WTC11 (cell line): ENCODE measurements around the gene NIP7. TPM values are rescaled to one million over a fixed set of nuclear protein-coding genes. Genes with fewer than 3 reads are reported as not detected.

Experiments
- ATAC-seq: fragments of 200-7000 bp; cut with Tn5 transposase; 2 replicates; pipeline ENCODE4 v1.10.0; 2021; ENCODE audit warnings: mild to moderate bottlenecking, moderate library complexity
- CTCF ChIA-PET: fragments of 300-600 bp; sonication (Branson Sonifier 250); formaldehyde crosslinking; loops from one replicate; lab custom pipeline; 2021; ENCODE audit warnings: antibody characterized with exemption; lab: Charles Lee
- POLR2A ChIA-PET: fragments of 350-600 bp; sonication (Branson Sonifier 250); formaldehyde crosslinking; loops from one replicate; lab custom pipeline; 2021; ENCODE audit warnings: antibody characterized with exemption; lab: Charles Lee
- DNase-seq: peaks from one replicate; pipeline ENCODE4 v3.0.0; 2021; ENCODE audit warnings: low spot score
- H3K27ac Mint-ChIP-seq: 2 replicates; pipeline ENCODE4 v1.8.0; 2021; ENCODE audit warnings: mixed read lengths
- H3K27me3 Mint-ChIP-seq: 2 replicates; pipeline ENCODE4 v1.8.0; 2021; ENCODE audit warnings: low read depth, mild to moderate bottlenecking, moderate library complexity, mixed read lengths
- H3K36me3 Mint-ChIP-seq: 2 replicates; pipeline ENCODE4 v1.8.0; 2021; ENCODE audit warnings: mixed read lengths
- H3K4me1 Mint-ChIP-seq: 2 replicates; pipeline ENCODE4 v1.8.0; 2022; ENCODE audit warnings: mixed read lengths
- H3K4me3 Mint-ChIP-seq: 2 replicates; pipeline ENCODE4 v1.8.0; 2021; ENCODE audit warnings: mild to moderate bottlenecking, moderate library complexity, mixed read lengths
- H3K9me3 Mint-ChIP-seq: 2 replicates; pipeline ENCODE4 v1.8.0; 2021; ENCODE audit warnings: mixed read lengths
- ELF4 ChIP-seq: sonication (generic); formaldehyde crosslinking; IDR thresholded peaks from 2 replicates; pipeline ENCODE4 v1.8.1; 2022; ENCODE audit warnings: low read depth, mild to moderate bottlenecking, moderate library complexity, missing genetic modification reagents
- FOXK1 ChIP-seq: sonication (generic); formaldehyde crosslinking; IDR thresholded peaks from 2 replicates; pipeline ENCODE4 v1.8.0; 2022; ENCODE audit warnings: mild to moderate bottlenecking, moderate library complexity, missing genetic modification reagents
- KAT7 ChIP-seq: sonication (generic); formaldehyde crosslinking; IDR thresholded peaks from 2 replicates; pipeline ENCODE4 v1.8.1; 2023; ENCODE audit warnings: missing genetic modification reagents, mild to moderate bottlenecking, borderline replicate concordance
- NFE2L1 ChIP-seq: sonication (generic); formaldehyde crosslinking; IDR thresholded peaks from 2 replicates; pipeline ENCODE4 v1.8.1; 2023; ENCODE audit warnings: missing genetic modification reagents
- RELA ChIP-seq: sonication (generic); formaldehyde crosslinking; IDR thresholded peaks from 2 replicates; pipeline ENCODE4 v1.8.1; 2022; ENCODE audit warnings: missing genetic modification reagents, mild to moderate bottlenecking, borderline replicate concordance
- RORB ChIP-seq: fragments of 250-450 bp; sonication (Bioruptor Pico); IDR thresholded peaks from 2 replicates; pipeline ENCODE4 v1.9.0; 2021; ENCODE audit warnings: mild to moderate bottlenecking
- TEAD4 ChIP-seq: sonication (generic); formaldehyde crosslinking; IDR thresholded peaks from 2 replicates; pipeline ENCODE4 v1.8.0; 2022; ENCODE audit warnings: mild to moderate bottlenecking, missing genetic modification reagents
- ZNF219 ChIP-seq: sonication (generic); formaldehyde crosslinking; IDR thresholded peaks from 2 replicates; pipeline ENCODE4 v1.8.0; 2023; ENCODE audit warnings: missing genetic modification reagents, mild to moderate bottlenecking, borderline replicate concordance
- ZNF423 ChIP-seq: fragments of 250-450 bp; sonication (Bioruptor Pico); IDR thresholded peaks from 2 replicates; pipeline ENCODE4 v2.1.2; 2022; ENCODE audit warnings: mild to moderate bottlenecking, moderate library complexity
- total RNA-seq: library from RNA; stranded (reverse); gene quantifications from 3 replicates; pipeline ENCODE4 v1.2.3, GENCODE V29; 2021
- TF ChIP-seq, protein P1 (sequence below): sonication (generic); formaldehyde crosslinking; IDR thresholded peaks from 2 replicates; pipeline ENCODE4 v1.8.1; 2022; ENCODE audit warnings: low read depth, mild to moderate bottlenecking, moderate library complexity, missing genetic modification reagents, borderline replicate concordance
- TF ChIP-seq, protein P2 (sequence below): sonication (generic); formaldehyde crosslinking; IDR thresholded peaks from 2 replicates; pipeline ENCODE4 v1.8.1; 2022; ENCODE audit warnings: missing genetic modification reagents, borderline replicate concordance
- TF ChIP-seq, protein P3 (sequence below): sonication (generic); formaldehyde crosslinking; IDR thresholded peaks from 2 replicates; pipeline ENCODE4 v1.8.0; 2022; ENCODE audit warnings: mild to moderate bottlenecking, missing genetic modification reagents
- TF ChIP-seq, protein P4 (sequence below): sonication (generic); formaldehyde crosslinking; IDR thresholded peaks from 2 replicates; pipeline ENCODE4 v1.8.1; 2023; ENCODE audit warnings: mild to moderate bottlenecking, moderate library complexity, missing genetic modification reagents
- TF ChIP-seq, protein P5 (sequence below): fragments of 250-450 bp; sonication (Bioruptor Pico); IDR thresholded peaks from 2 replicates; pipeline ENCODE4 v1.9.0; 2021; ENCODE audit warnings: mild to moderate bottlenecking
- TF ChIP-seq, protein P6 (sequence below): sonication (generic); formaldehyde crosslinking; IDR thresholded peaks from 2 replicates; pipeline ENCODE4 v1.8.0; 2023; ENCODE audit warnings: missing genetic modification reagents
- TF ChIP-seq, protein P7 (sequence below): sonication (generic); formaldehyde crosslinking; IDR thresholded peaks from 2 replicates; pipeline ENCODE4 v1.8.0; 2022; ENCODE audit warnings: missing genetic modification reagents
- TF ChIP-seq, protein P8 (sequence below): sonication (generic); formaldehyde crosslinking; IDR thresholded peaks from 2 replicates; pipeline ENCODE4 v1.8.1; 2022; ENCODE audit warnings: mild to moderate bottlenecking, moderate library complexity, missing genetic modification reagents
- TF ChIP-seq, protein P9 (sequence below): sonication (generic); formaldehyde crosslinking; IDR thresholded peaks from 2 replicates; pipeline ENCODE4 v1.8.1; 2023; ENCODE audit warnings: mild to moderate bottlenecking, missing genetic modification reagents

NIP7 gene
- total RNA-seq, 1 experiment from 2014 or later, result 43.7 TPM

DNA sequence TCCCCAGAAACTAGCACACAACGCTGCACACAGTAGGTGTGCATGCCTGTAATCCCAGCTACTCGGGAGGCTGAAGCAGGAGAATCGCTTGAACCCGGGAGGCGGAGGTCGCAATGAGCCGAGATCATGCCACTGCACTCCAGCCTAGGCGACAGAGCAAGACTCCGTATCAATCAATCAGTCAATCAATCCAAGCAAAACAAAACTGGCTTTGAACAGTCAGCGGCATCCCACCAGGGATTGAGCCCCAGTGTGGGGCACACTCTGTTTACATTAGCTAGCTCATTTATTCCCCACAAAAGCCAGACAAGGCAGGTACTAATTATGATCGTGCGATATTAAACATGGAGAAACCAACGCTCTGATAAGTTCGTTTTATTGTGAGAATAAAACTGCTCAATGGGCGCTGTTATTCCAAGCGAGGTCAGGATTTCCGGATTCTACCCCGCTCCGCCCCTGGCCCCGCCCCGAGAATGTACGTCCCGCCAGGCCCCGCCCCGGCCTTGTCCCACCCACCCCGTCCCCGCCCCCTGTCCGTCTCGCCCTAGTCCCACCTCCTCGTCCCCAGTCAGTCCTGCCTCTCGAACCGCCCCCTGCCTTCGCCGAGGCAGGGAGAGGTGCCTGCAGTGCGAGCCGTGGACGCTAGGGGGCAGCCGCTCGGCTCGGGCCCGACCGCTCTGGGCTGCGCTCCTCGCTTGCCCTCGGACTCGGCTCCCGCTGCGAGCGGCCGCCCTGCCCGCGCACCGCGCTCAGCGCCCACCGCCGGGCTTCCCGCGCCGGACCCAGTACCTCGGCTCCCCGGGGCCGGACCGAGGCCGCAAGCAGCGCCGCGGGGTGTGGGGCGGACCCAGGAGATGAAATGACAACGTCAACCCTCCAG is 28.7 kb upstream of the NIP7 start, which contains the start of gene VPS4A:
TSS of gene VPS4A (plus strand) at position 698 of the 880 bp plus-strand sequence. CDS start at position 860, 162 bp downstream.
- ATAC-seq, result peak; percentile 95
- DNase-seq, result peak; percentile 97
- Mint-ChIP-seq H3K4me3 (peak within 1 kb of the TSS; percentile 96), H3K27ac (peak within 1 kb of the TSS; percentile 96), H3K9me3 (no peaks in the 10 kb centered on the region), H3K27me3 (no peaks in the 10 kb centered on the region), H3K36me3 (peaks cover 2% of the 10 kb centered on the region; the same call in 1 of the 2 replicates), H3K4me1 (peaks cover 9% of the 10 kb centered on the region)
- ChIA-PET POLR2A (no interaction called here), CTCF (interaction anchor here (1.3 to 2.2 kb wide), 2 partner anchors 13 to 161 kb away, joined by 6 to 7 read pairs; no protein-coding TSS in a partner anchor)
- TF ChIP-seq, protein P1, sequence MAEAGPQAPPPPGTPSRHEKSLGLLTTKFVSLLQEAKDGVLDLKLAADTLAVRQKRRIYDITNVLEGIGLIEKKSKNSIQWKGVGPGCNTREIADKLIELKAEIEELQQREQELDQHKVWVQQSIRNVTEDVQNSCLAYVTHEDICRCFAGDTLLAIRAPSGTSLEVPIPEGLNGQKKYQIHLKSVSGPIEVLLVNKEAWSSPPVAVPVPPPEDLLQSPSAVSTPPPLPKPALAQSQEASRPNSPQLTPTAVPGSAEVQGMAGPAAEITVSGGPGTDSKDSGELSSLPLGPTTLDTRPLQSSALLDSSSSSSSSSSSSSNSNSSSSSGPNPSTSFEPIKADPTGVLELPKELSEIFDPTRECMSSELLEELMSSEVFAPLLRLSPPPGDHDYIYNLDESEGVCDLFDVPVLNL, result peak; percentile 84
- no peak; the same call in 1 of the 2 replicates for TF ChIP-seq RELA
- TF ChIP-seq, protein P2, sequence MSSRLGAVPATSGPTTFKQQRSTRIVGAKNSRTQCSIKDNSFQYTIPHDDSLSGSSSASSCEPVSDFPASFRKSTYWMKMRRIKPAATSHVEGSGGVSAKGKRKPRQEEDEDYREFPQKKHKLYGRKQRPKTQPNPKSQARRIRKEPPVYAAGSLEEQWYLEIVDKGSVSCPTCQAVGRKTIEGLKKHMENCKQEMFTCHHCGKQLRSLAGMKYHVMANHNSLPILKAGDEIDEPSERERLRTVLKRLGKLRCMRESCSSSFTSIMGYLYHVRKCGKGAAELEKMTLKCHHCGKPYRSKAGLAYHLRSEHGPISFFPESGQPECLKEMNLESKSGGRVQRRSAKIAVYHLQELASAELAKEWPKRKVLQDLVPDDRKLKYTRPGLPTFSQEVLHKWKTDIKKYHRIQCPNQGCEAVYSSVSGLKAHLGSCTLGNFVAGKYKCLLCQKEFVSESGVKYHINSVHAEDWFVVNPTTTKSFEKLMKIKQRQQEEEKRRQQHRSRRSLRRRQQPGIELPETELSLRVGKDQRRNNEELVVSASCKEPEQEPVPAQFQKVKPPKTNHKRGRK (CRISPR knock-in tag), result no peak
- TF ChIP-seq, protein P3, sequence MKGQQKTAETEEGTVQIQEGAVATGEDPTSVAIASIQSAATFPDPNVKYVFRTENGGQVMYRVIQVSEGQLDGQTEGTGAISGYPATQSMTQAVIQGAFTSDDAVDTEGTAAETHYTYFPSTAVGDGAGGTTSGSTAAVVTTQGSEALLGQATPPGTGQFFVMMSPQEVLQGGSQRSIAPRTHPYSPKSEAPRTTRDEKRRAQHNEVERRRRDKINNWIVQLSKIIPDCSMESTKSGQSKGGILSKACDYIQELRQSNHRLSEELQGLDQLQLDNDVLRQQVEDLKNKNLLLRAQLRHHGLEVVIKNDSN (CRISPR knock-in tag), result no peak
- TF ChIP-seq, protein P4, sequence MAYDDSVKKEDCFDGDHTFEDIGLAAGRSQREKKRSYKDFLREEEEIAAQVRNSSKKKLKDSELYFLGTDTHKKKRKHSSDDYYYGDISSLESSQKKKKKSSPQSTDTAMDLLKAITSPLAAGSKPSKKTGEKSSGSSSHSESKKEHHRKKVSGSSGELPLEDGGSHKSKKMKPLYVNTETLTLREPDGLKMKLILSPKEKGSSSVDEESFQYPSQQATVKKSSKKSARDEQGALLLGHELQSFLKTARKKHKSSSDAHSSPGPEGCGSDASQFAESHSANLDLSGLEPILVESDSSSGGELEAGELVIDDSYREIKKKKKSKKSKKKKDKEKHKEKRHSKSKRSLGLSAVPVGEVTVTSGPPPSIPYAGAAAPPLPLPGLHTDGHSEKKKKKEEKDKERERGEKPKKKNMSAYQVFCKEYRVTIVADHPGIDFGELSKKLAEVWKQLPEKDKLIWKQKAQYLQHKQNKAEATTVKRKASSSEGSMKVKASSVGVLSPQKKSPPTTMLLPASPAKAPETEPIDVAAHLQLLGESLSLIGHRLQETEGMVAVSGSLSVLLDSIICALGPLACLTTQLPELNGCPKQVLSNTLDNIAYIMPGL (CRISPR knock-in tag), result peak; percentile 70
- TF ChIP-seq, protein P5, sequence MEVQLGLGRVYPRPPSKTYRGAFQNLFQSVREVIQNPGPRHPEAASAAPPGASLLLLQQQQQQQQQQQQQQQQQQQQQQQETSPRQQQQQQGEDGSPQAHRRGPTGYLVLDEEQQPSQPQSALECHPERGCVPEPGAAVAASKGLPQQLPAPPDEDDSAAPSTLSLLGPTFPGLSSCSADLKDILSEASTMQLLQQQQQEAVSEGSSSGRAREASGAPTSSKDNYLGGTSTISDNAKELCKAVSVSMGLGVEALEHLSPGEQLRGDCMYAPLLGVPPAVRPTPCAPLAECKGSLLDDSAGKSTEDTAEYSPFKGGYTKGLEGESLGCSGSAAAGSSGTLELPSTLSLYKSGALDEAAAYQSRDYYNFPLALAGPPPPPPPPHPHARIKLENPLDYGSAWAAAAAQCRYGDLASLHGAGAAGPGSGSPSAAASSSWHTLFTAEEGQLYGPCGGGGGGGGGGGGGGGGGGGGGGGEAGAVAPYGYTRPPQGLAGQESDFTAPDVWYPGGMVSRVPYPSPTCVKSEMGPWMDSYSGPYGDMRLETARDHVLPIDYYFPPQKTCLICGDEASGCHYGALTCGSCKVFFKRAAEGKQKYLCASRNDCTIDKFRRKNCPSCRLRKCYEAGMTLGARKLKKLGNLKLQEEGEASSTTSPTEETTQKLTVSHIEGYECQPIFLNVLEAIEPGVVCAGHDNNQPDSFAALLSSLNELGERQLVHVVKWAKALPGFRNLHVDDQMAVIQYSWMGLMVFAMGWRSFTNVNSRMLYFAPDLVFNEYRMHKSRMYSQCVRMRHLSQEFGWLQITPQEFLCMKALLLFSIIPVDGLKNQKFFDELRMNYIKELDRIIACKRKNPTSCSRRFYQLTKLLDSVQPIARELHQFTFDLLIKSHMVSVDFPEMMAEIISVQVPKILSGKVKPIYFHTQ (CRISPR knock-in tag), result no peak
- no peak for TF ChIP-seq ELF4
- TF ChIP-seq, protein P6, sequence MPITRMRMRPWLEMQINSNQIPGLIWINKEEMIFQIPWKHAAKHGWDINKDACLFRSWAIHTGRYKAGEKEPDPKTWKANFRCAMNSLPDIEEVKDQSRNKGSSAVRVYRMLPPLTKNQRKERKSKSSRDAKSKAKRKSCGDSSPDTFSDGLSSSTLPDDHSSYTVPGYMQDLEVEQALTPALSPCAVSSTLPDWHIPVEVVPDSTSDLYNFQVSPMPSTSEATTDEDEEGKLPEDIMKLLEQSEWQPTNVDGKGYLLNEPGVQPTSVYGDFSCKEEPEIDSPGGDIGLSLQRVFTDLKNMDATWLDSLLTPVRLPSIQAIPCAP (CRISPR knock-in tag), result peak; percentile 15; the same call in 1 of the 2 replicates
- TF ChIP-seq, protein P7, sequence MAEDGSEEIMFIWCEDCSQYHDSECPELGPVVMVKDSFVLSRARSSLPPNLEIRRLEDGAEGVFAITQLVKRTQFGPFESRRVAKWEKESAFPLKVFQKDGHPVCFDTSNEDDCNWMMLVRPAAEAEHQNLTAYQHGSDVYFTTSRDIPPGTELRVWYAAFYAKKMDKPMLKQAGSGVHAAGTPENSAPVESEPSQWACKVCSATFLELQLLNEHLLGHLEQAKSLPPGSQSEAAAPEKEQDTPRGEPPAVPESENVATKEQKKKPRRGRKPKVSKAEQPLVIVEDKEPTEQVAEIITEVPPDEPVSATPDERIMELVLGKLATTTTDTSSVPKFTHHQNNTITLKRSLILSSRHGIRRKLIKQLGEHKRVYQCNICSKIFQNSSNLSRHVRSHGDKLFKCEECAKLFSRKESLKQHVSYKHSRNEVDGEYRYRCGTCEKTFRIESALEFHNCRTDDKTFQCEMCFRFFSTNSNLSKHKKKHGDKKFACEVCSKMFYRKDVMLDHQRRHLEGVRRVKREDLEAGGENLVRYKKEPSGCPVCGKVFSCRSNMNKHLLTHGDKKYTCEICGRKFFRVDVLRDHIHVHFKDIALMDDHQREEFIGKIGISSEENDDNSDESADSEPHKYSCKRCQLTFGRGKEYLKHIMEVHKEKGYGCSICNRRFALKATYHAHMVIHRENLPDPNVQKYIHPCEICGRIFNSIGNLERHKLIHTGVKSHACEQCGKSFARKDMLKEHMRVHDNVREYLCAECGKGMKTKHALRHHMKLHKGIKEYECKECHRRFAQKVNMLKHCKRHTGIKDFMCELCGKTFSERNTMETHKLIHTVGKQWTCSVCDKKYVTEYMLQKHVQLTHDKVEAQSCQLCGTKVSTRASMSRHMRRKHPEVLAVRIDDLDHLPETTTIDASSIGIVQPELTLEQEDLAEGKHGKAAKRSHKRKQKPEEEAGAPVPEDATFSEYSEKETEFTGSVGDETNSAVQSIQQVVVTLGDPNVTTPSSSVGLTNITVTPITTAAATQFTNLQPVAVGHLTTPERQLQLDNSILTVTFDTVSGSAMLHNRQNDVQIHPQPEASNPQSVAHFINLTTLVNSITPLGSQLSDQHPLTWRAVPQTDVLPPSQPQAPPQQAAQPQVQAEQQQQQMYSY (CRISPR knock-in tag), result no peak
- TF ChIP-seq TEAD4 (CRISPR knock-in tag), result peak; percentile 2; the same call in 1 of the 2 replicates
- TF ChIP-seq, protein P8, sequence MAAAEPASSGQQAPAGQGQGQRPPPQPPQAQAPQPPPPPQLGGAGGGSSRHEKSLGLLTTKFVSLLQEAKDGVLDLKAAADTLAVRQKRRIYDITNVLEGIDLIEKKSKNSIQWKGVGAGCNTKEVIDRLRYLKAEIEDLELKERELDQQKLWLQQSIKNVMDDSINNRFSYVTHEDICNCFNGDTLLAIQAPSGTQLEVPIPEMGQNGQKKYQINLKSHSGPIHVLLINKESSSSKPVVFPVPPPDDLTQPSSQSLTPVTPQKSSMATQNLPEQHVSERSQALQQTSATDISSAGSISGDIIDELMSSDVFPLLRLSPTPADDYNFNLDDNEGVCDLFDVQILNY (CRISPR knock-in tag), result peak; percentile 85; the same call in 1 of the 2 replicates
- TF ChIP-seq FOXK1 (CRISPR knock-in tag), result peak; percentile 80; the same call in 1 of the 2 replicates
- peak; percentile 81; the same call in 1 of the 2 replicates for TF ChIP-seq ZNF219 (CRISPR knock-in tag)
- TF ChIP-seq, protein P9, sequence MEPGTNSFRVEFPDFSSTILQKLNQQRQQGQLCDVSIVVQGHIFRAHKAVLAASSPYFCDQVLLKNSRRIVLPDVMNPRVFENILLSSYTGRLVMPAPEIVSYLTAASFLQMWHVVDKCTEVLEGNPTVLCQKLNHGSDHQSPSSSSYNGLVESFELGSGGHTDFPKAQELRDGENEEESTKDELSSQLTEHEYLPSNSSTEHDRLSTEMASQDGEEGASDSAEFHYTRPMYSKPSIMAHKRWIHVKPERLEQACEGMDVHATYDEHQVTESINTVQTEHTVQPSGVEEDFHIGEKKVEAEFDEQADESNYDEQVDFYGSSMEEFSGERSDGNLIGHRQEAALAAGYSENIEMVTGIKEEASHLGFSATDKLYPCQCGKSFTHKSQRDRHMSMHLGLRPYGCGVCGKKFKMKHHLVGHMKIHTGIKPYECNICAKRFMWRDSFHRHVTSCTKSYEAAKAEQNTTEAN, result no peak
- no peak for TF ChIP-seq RORB (CRISPR knock-in tag)
- 0 out of 2 replicates have a peak, but pooled peaks have one; percentile 32 for TF ChIP-seq NFE2L1 (CRISPR knock-in tag)
- peak; percentile 92; the same call in 1 of the 2 replicates for TF ChIP-seq KAT7
- TF ChIP-seq ZNF423 (CRISPR knock-in tag), result 0 out of 2 replicates have a peak, but pooled peaks have one; percentile 47
